ENCODE results near the gene PRPF31.

PRPF31 gene

DNA sequence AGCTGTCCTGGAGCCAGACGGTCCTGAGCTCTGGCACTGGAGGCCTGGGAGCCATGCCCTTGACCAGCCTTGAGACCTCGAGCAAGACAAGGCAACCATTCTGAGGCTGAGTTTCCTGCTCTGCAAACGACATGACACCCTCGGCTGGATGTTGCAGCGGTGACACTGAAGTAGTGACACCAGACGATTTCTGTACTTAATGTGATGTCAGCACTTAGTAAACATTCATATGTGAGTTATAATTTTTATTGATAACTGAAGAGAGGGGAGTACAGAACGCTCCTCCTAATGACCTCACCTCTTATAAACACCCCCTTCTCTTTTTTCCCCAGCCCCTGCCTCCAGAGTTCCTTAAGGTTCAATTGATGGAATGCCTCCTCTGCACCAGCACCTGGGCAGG lies 7.1 kb upstream of the PRPF31 start:
- DNase-seq = no peak

DNA sequence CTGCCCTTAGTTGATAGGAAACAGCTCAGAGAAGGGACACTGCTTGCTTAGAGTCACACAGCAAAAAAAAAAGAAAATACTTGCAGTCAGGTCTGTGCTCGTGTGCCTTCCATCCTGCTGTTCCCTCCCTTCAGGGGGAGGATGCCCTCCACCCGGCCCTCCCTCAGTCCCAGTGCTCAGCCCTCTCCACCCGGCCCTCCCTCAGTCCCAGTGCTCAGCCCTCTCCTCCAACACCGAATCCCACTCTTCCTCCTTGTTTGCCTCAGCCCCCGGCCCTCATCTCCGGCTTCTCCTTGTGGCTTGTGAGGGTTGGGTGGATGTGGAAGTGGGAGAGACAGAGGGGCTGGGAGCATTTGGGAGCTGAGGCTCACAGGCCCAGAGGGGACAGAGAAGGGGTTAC lies 5.9 kb upstream of the PRPF31 start:
- DNase-seq = no peak

DNA sequence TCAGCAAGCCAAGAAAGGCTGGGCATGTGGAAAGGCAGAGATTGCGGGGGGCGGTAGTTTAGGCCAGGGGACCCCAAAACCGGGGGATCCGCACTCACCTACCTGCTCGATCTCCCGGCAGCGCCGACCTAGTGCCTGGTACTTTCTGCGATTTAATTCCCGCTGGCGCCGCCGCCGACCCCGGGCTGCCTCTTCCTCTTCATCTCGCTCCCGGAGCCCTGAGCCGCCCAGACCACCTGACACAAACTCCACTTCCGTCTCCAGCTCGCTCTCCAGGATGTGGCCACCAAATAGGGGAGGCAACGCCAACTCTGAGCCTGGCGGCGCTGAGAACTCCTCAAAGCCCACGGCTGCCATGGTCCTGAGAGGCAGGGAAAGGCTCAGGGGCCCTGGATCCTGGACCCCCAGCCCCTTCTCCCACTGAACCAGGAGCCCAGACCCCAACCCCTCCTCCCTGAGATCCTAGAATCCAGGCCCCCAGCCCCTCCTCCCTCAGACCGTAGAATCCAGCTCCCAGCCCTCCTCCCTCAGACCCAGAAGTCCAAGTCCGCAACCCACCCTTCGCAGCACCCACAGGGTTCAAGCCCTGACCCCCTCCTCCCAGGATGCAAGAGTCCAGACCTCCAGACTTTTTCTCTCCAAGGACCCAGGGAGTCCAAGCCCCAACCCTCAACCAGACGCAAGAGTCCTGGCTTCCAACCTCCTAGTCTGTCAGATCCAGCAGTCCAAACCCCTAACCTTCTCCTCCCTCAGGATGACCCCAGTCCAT lies 1.0 kb upstream of the PRPF31 start:
- peak; percentile 25 for DNase-seq

DNA sequence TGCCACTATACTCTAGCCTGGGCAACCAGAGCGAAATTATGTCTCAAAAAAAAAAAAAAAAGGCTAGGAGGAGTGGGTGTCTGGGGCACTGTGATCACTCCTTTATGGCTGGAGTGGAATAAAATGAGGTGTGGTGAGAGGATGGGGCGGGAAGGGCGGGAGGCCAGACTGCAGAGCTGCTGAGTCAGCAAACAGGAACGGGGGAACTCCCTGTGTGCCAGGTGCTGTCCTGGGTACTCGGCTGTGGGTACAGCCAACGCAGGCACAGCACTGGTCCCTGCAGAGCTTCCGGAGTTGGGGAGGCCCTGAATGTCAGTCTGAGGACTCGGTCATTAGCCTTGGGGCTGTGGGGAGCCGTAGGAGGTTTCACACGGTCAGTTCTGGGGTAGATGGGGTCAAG lies 5.7 kb downstream of the PRPF31 start:
- DNase-seq = no peak

DNA sequence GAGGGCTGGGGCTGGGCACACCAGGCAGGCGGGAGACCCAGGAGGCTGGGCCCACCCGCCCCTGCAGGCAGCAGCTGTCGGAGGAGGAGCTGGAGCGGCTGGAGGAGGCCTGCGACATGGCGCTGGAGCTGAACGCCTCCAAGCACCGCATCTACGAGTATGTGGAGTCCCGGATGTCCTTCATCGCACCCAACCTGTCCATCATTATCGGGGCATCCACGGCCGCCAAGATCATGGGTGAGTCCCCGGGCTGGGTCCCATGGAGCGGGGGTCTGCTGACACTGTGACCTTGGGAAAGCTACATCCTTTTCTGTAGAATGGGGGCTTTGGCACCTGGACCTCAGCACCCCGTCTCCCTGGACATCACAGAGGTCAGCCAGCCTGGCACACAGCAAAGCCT lies 8.1 kb downstream of the PRPF31 start:
- DNase-seq = no peak

DNA sequence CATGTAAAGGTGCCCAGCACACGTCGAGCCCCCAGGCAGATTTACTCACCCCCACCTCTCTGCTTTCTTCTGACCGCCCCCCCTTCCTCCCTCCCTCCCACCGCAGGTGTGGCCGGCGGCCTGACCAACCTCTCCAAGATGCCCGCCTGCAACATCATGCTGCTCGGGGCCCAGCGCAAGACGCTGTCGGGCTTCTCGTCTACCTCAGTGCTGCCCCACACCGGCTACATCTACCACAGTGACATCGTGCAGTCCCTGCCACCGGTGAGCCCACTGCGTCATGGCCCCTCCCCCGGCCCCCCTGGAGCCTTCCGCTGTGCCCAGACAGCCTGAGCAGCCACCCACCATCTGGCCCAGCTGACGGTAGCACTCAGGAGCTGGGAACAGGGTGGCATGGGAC lies 8.8 kb downstream of the PRPF31 start:
- no peak for DNase-seq

DNA sequence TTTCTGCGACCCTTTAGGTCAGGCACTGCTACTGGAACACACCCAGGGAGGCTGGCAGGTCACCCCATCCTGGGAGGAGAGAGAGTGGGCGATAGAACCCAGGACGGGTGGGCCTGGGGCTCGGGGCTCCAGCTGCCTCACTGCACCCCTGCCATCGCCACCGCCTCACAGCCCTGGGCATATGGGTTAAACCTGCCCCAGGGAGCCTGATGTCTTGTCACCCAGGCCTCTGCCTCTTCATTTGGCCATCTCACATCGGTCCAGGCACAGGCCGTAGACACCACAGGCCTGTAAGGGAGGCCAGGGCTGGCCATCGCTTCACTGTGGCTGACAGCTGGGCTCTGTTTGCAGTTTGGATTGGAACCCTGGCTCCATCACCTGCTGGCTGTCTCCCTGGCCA lies 10.2 kb downstream of the PRPF31 start:
- DNase-seq = no peak

DNA sequence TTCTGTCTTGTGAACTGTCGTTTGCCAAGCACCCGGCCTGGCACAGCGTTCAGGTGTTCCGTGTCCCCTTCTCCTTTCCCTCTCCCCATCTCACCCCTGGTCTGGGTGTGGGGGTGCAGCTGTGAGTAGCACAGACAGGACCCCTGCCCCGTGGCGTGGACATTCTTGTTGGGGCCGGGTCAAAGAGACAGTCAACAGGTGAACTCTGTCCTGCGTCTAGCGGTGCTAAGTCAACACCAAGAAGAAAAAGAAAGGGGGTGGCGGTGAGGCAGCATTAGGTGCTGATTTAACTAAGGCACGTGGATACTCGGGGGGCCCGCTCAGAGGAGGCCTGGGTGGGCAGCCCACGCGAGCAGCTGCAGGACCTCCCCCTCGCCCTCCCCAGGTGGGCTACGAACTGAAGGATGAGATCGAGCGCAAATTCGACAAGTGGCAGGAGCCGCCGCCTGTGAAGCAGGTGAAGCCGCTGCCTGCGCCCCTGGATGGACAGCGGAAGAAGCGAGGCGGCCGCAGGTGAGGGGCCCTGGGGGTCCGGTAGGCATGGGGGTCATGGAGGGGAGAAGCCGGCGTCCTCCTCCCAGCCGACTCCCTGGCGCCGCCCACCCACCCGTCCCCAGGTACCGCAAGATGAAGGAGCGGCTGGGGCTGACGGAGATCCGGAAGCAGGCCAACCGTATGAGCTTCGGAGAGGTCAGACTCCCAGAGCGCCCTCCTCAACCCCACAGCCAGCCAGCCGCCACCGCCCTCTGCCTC lies 12.3 kb downstream of the PRPF31 start:
- no peak for DNase-seq

DNA sequence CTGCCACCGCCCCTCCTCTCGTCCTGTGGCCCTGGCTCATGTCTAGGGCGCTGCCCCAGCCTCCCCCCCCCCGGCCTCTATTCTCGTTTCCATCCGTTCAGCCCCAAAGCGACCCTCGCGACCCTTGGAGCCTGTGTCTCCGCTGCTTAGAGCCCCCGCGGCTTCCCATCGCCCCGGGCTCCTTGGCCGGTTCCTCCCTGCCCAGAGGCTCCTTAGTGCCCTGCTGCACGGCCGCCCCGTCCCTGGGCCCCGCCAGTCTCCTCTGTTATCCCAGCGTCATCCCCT lies 12.8 kb downstream of the PRPF31 start:
- DNase-seq = no peak

DNA sequence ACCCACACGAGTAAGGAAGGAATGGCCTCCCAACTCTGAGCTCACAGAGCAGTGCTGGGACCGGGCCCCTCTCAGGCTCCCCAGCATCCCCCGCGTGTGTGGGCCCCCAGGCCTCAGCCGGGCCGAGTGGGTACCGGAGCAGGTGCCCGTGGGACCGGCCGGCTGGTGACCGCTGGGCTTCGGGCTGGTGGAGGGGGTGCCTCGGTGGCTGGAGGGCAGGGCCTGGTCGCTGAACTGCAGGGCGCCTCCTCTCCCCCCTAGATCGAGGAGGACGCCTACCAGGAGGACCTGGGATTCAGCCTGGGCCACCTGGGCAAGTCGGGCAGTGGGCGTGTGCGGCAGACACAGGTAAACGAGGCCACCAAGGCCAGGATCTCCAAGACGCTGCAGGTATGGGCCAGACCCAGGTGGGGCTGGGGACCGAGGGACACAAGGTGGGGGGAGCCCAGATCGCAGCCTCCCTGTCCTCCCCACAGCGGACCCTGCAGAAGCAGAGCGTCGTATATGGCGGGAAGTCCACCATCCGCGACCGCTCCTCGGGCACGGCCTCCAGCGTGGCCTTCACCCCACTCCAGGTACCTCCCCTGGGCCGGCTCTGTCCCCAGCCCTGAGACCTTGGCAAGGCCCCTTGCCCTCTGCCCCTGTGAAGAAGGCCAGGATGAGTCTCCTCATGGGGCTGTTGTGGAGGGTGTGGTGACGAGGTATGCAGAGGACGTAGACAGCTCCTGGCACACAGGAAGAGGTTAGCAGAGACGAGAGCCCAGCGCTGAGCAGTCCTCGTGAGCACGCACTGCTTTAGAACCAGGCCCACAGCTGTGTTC lies 13.5 kb downstream of the PRPF31 start:
- DNase-seq = no peak

DNA sequence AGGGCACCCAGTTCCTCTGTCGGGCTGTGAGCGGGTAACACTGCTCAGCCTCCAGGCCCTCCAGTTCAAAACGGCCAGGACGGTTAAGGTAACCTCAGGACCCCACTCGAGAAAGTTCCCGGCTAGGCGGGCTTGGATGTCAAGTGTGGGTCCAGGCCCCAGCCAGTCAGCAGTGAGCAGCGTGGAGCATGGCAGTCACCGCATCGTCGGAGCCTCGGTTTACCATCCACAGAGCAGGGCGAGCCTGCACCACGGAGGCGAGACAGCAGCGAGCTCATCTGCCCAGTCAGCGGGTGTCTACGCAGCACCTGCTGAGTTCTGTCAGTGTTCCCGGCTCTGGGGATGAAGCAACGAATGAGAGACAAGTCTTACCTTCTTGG lies 14.1 kb downstream of the PRPF31 start:
- no peak for DNase-seq

DNA sequence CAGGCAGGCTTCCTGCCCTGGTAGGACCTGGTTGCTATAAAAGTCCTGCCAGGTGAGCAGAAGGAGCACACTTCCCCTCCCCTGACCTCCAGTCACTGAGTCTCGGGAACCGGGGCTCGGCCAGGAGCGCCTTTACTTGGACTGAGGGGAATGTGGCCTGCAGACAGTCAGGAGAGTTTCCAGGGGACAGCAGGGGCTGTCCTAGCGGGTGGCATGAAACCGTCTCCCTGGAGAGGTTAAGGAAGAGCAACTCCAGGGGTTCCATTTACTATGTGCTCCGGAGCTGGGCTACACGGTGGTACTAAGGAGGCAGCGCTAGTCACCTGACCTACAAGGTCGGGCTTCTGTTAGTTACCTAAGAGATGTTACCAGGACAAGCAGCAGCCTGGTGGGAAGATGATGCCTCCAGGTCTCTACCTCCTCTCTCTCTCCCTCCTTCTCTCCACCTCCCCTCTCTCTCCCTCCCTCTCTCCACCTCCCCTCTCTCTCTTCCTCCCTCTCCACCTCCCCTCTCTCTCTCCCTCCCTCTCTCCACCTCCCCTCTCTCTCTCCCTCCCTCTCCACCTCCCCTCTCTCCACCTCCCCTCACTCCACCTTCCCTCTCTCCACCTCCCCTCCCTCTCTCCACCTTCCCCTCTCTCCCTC lies 17.9 kb downstream of the PRPF31 start:
- no peak for DNase-seq

DNA sequence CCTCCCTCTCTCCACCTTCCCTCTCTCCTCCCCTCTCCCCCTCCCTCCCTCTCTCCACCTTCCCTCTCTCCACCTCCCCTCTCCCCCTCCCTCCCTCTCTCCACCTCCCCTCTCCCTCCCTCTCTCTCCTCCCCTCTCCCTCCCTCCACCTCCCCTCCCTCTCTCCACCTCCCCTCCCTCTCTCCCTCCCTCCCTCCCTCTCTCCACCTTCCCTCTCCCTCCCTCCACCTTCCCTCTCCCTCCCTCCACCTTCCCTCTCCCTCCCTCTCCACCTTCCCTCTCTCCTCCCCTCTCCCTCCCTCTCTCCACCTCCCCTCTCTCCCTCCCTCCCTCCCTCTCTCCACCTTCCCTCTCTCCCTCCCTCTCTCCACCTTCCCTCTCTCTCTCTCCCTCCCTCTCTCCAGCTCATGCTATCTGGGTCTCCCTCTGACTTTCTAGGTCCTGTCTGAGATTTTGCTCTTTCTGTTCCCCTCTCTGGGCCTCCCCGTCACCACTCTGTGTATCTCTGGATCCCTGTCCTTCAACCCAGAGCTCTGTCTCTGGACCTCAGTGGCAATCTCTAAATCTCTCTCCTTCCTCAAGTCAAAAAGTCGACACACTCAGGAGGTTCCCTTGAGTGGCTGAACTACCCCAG lies 18.5 kb downstream of the PRPF31 start:
- DNase-seq = no peak

DNA sequence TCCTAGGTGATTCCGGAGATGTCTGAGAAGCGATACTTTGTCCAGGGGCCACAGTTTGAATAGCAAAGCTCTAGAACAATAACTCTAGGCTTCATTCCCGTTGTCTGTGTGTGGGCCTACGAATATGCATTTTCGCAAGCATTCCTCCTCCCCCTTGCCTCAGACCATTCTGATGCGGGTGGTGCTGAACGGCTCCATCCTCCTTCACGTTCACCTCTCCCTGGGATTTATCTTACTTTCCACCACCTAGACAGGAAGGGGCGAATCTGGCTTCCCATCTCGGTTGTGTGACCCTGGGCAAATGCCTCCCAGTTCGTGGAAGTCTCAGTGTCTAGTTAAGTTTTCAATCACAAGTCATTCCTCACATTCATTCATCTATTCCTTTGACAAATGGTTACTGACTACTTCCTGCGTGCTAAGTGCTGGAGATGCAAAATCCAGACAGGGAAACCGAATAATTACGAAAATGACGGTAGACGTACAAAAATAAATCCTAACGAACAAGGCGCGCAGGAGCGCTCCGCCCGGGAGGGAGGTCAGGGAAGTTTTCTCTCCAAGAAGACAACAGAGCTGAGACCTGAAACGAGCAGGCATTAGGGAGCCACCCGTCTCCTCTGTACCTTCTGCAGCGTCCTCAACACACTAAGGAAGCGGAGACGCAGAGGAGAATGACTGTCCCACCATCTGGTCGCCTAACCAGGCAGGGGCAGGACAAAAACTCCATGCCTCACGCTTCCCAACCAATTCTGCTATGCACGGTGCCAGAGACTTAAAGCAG lies 20.7 kb downstream of the PRPF31 start:
- no peak for DNase-seq

DNA sequence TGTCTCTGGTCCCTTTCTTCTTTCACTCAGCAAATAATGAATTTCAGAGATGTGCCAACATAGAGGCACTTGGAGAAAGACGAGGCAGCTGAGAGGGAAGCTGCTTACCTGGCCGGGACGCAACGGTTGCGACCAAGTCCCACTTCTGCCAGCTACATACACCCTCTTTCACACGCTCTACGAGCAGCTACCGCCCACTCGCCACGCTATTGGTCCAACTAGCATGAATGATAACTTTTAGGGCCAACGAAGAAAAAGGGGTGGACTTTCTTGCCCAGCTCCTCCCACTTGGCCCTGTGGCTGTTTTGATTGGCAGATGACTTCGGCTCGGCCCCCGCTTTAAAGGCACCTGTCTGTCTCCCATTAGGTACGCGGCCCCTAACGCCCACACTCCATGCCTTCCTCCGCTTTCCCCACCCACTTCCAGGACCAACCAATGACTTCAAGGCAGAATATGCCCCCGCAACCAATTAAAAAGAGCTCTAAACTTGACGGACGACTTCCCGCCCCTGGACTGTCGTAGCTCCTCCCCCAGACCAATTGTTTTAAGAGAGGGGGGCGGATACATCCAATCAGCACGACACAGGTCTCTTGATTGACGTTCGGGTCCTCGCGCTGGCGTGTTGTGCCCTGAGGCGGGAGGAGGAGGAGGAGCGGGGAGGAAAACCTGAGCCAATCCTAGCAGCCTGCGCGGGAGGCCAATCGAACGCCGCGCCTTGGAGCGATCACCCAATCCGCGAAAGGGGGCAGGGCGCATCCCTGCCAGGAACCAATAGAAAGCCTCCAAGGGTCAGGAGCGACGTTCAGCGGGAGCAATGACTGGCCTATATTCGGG lies 21.5 kb downstream of the PRPF31 start:
- DNase-seq = peak; percentile 96

DNA sequence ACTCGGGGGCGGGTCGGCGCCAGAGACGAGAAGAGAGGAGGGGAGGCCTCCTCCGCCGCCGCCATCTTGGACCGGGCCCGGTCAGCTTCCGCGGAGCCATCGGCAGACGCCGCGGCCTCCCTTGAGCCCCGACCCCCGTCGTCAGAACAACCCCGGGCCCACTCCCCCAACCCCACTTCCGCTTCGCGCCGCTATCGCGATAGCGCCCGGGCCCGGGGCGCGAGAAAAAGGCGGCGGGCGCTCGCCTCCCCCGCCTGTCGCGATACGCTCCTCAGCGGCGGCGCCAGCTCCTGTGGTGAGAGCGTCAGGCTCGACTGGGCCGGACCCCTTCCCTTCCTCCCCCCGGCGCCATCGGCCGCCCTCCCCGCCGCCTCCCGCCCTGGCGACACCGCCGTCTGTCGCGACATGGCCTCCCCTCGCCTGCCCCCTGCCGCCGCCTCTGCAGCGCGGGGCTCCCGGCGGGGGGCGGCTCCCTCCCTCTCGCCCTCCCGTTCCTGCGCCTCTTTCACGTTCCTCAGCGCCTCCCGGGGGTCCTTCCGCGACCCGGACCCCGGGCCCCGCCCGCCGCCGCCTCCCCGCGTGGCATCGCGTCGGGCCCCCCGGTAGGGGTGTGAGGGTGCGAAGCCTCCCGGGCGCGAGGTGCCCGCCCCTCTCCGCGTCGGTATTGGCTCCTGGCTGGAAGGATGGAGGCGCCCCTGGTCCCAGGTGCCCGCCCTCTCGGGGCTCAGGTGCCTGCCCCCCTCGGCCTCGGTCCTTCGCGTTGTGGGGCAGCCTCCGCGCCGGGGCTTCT lies 22.3 kb downstream of the PRPF31 start, which contains the start of gene CNOT3:
Gene CNOT3 (plus strand): TSS at position 64 of the 790 bp plus-strand sequence. CDS start 5,217 bp downstream, outside the sequence.
- no peak for DNase-seq

DNA sequence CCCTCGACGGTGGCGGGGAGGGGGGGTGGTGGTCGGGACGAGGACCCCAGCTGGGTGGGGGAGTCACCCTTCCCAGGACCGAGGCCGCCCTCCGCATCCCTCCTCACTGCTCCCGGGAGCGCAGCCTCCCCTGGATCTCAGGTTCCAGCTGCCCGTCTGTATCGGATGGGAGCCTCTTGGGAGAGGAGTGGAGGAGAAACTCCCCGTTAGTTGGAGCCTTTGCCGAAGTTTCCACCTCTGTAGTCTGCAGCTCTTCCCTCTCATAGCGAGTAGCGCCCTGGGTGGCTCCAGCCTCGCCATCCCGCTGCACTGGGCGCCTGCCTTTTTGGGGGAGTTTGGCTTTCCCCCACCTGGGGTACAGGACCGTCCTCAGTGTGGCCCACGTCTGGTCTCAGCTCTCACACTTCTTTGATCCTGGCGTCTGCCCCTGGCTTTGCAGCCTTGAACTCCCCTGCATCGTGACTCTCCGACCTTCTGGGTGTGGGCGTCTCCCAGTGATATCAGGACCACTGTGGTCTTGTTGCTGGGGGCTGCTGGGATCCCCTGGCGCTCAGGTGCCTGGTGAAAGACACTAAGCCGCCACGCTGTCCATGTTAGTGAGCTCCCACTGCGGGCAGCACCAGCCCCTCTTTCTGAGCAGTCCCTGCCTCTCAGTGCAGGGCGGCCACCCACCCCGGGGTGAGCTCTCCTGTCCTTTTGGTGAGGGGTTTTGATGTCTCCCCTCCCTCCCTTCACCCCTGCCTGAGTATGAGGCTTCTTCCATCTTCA lies 23.1 kb downstream of the PRPF31 start:
- no peak for DNase-seq

DNA sequence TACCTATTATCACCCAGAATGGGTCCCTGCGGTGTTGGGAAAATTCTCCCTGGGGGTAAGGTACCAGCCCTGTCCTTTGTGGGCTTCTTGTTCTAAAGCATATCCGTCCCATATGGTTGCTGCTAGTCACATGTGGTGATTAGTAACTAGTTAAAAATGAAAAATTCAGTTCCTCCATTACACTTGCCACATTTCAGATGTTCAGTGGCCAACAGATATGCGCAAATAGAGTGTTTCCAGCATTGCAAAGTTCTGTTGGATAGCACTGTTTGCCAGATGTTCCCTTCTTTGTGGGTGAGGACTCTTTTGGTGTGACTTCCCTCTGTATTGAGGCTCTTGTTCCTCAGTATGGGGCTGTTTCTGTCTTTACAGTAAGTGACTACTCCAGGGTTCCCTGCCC lies 25.8 kb downstream of the PRPF31 start:
- no peak for DNase-seq

DNA sequence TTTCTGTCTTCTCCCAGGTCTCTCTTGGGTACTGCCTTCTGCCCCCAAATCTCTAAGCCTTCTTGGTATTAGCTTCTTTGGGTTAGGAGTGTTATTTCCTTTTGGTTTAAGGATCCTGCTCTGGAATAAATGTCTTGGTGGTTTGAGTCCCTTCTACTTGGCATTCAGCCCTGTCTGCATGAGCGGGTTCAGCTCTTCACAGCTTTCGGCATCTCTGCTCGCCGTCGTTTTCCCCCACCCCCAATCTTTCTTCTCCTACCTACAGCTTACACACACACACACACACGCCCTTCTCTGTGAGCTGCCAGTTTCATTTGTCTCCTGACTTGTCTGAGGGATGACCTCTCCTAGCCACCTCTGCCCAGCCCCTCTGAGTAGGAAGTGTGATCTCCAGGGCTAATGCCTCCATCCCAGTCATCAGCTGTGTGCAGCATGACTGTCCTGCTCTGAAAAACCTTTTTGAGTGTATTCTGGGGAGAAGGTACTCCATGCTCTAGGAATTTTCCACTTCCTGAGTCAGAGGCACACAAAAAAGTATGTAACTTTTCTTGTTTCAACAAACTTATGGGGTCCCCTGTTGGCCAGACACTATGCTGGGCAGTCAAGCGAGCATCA lies 26.7 kb downstream of the PRPF31 start:
- no peak for DNase-seq
